ENCODE data around the gene SVBP.
"Not testable (repeated sequence)": the region's sequence is repeated elsewhere in the genome, so short reads cannot be mapped to it uniquely, and the experiment has no call there.

The SVBP gene

DNA sequence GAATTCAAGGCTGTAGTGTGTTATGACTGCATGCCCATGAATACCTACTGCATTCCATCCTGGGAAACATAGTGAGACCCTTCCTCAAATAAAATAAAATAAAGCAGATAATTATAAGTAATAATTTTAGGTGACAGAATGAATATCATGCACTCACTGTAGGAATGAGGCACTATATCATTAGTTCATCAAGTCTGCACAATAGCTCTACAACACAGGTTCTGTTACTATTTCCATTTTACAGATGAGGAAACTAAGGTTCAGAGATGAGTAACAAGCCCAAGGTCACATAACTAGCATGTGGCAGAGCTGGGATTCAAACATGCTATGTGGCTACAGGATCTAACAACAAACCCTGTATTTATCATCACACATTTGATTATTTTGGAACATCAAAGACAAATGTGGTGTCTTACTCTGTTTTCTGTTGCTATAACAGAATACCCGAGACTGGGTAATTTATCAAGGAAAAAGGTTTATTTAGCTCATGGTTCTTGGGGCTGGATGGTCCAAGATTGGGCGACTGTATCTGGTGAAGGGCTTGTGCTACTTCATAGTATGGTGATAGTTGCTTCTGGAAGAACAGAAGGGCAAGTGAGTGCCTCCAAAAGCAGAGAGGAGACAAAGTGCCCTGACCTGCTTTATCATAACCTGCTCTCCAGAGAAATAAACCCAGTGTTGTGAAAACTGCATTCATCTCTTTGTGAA, 24.4 kb upstream of the SVBP start:
- DNase-seq (ENCODE audit: low spot score), result no peak

DNA sequence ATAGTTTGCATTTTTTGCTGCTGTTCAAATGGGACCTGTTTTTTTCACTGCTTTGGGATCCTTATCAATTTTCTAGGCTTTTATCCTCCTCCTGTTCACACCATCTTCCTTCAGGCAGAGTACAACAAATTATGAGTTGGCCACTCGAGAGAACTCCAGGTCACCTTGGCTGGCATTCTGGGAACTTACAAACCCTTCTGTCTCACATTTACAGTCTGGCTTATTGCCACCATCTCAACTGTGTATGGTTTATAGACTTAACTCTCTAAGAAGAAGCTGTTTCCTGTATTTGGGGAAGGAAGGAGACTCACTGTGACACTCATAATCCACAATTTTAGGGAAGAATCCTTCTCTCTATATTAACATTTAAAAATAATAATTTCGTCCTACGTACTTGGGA, 23.8 kb upstream of the SVBP start:
- DNase-seq (ENCODE audit: low spot score), result no peak

DNA sequence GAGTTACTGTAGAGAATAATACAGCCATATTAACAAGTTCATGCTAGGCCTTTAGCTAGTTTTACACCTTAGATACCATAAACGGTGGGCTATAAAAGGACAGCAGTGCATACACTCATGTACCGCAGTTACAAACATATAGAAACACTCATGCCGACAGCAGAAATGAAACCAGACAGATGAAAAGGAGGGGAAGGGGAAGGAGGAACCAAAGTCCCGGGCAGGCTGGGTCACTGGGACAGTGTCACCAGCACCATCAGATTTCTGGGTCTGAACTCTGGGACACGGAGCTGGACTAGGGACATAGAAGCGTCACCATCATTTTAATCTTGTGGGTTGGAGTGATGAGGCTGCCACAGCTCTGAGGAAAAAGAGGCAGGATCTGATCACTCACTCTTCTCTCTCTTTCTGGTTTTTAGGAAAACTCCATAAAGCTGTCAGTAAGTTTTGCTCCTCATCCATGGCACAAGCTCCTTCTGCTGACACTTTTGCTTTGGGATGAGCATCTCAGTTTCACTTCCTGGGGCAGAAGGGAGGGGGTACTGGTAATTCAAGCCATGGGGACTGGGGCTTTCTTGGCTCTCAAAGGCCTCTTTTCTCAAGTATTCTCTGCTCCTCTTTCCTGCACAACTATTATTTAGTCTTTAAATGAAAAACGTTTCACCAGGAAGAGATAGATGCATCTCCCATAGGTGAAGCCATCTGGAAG, 21.4 kb upstream of the SVBP start:
- no peak for DNase-seq (ENCODE audit: low spot score)

DNA sequence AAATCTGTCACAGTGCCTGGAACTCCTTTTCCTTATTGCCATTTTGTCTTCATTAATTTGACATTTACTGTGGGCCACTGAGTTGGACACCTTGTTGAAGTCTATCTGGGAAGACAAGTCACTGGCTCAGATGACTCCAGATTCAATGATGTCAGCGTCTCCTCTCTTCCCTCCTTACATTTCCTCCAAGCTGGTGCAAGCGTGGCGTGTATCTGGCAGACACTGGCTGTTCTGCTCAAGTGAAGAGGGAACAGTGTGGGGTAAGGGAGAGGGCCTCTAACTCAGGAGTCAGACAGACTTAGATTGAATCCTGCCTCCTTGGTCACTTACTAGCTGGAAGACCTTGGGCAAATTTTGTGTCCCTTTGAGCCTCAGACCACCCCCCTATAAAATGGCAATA, 20.5 kb upstream of the SVBP start:
- no peak for DNase-seq (ENCODE audit: low spot score)

DNA sequence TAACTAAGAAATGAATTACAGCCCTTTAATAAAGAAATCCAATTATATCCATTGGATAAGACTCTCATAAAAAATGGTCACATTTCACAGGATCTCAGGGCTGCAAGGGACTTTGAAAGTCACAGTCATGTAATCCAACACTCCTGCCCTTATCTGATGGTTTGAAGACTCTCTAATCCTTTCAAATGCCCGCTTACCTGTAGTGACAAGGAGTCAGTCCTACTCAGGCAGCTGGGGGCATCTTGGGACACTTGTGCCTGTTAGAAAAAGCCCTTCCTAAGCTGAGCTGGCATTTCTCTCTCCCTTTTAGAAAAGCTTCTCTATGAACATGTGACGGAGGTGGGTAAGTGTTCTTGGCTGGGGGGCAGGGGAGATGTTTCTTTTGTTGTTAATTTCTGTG, 18.2 kb upstream of the SVBP start:
- DNase-seq (ENCODE audit: low spot score), result no peak

DNA sequence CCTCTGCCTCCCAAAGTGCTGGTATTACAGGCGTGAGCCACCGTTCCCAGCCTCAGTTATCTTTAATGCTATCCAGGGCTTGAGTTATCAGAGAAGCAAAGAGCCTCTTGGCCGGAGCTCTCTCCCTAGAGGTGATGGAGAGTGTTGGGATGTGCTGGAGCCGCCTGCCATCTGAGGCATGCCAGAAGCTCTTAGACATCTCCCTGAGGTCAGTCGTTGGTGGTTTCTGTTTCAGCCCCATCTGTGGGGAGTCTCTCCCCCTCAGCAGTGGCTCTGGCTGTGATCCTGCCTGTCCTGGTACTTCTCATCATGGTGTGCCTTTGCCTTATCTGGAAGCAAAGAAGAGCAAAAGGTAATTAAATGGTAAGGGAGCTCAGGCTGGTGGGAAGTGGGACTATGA, 17.6 kb upstream of the SVBP start:
- no peak for DNase-seq (ENCODE audit: low spot score)

DNA sequence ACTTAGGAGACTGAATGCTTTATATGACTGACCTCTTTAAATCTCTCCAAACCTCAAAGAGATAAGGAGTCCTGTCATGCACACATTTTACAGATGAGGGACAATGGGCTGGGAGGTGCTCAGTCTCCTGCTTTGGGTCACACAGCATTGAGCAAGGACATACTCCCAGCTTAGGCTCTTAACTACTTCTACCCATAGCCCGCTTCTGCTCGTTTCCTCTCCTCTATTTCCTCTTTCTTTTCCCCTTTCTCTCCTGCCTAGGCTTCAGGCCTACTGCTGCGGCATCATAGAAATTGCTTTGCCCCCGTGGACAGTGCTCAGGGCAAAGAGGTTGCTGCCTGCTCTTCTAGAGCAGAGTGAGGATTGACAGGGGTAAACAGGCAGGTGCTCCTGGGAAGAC, 16.8 kb upstream of the SVBP start:
- DNase-seq (ENCODE audit: low spot score), result no peak

DNA sequence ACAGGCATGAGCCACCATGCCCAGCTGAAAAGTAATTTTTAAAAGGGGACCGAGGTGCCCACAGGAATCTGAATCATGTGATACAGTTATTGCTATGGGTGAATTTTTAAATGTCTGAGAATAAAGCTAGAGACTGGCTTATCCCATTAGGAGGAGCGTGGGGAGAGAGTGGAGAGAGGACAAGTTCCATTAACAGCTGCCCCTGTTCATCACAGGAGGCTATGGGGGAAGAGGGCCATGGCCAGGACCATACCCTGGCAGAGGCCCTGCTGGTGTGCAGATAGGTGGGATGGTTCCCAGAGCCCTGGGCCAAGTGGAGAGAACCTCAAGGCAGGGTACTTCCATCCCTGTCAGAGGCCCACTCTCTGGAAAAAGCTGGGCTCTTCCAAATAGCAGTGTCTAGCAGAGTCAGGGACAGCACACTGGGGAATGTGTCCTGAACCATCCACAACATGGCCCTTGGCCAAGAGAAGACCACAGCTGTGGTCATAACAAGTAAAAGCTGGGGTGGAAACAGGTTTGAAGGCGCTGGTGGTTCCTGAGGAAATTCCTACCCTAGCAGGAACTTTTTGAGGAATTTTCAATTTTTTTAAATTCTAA, 15.5 kb upstream of the SVBP start:
- DNase-seq (ENCODE audit: low spot score), result no peak

DNA sequence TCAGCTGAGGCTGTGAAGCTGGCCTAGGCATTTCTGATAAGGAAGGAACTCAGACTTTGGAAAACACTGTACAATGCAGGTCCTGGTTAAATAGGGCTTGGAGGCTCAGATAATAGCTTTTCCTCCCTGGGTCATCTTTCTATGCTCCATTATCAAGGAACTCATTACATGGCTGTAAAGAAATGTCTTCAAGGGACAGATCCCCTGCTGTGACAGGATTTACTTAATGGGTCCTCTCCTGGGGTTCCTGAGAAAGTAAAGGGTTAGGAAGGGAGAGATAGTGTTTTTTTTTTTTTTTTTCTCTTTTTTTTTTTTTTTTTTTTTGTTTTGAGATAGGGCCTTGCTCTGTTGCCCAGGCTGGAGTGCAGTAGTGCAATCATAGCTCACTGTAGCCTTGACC, 14.1 kb upstream of the SVBP start:
- DNase-seq (ENCODE audit: low spot score), result no peak

DNA sequence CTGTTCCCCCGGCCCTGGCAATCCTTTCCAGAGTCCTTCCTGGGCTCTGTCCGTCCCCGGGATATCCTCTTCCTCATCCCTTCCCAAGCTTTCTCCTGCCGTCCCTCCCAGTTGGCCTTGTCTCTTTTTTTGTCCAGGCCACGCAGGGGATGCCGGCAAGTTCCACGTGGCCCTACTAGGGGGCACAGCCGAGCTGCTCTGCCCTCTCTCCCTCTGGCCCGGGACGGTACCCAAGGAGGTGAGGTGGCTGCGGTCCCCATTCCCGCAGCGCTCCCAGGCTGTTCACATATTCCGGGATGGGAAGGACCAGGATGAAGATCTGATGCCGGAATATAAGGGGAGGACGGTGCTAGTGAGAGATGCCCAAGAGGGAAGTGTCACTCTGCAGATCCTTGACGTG, 13.4 kb upstream of the SVBP start:
- DNase-seq (ENCODE audit: low spot score), result no peak

DNA sequence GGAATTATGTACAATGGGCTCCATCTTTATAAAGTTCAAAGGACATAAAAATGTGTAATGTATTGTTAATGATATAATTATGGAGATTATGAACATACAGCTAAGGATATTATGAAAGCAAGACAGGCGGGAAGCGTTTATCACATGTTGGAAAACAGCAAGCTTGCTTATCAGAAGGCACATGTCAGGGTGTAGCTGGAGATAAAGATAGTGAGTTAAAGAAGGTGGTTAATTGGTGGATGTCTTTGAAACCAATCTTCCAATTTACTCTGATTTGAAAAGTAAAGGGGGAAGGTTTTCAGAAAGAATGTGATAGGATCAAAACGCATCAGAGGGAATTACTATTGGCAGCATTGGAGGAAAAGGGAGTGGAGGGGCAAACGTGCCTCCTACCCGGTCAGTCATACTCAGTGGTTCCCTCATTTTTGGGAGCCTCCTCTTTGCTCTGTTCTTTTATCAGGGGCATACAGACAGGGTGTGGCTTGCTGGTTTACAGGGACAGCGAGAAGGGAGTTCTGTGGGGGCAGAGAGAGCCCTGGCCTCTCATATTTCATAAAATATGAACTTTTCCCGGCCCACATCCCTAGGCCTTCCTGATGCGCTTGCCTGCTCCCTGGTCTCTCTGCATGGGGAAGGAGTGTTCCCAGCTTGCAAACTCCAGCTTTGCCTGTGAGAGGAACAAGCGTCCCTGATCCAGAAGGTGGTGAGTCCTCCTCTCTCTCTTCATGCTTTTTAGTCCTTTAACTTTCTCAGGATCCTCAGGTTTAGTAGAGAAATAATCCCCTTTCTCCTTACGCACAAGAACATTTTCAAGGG, 8.0 kb upstream of the SVBP start:
- no peak for DNase-seq (ENCODE audit: low spot score)

DNA sequence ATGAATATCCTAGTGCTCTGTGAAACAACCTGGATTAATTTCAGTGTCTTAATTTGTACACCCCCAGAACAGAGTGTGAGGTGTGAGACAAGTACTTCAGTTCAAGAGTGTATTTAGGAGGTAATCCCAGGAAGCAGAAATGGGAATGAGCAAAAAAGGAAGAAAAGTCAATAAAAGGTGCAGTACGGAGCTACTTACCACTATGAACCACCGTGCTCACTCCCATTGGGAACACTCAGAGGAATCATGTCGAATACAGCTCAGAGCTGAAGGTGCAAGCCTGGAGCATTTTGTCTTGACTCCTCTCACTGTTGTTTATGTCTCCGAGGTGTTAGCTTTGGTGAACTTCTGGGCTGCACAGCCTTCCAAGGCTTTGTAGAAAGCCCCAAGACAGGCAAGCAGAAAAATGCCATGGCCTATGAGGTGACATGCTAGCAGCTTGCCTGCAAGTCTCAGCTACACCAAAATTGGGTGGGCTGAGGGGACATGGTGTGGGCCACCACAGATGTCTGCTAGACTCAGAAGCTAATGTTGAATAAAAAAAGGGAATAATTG, 7.4 kb upstream of the SVBP start:
- DNase-seq (ENCODE audit: low spot score), result no peak

DNA sequence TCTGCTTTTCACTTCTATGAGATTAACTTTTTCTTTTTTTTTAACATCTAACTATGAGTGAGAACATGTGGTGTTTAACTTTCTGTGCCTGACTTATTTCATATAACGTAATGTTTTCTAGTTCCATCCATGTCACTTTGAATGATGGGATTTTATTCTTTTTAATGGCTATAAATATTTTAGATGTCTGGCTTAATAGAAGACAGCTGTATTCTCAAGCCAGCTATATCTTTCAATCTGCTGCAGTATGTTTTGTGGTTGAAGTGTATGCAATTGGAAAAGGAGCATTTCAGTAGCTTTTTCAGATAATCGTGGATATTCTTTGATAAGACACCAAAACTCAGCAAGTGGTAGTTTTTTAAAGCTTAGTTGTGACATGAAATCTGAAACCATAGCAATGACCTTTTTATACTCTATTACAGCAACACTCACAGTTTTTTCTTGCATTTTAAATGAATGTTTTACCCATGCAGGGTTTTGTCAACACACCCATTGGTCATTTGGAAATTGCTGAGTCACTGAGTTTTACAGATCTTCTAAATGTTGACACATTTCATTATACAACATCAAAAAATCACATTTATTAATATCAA, 5.7 kb upstream of the SVBP start:
- DNase-seq (ENCODE audit: low spot score), result no peak

DNA sequence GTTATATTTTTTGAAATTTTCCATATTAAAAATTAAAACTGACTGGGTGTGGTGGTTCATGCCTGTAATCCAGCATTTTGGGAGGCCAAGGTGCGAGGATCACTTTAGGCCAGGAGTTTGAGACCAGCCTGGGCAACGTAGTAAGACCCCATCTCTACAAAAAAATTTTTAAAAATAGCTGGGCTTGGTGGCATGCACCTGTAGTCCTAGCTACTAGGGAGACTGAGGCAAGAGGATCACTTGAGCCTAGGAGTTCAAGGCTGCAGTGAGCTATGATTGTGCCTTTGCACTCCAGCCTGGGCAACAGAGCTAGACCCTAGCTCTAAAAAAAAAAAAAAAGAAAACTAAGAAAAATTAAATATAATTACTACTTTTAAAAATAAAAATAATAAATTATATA, 4.5 kb upstream of the SVBP start:
- DNase-seq (ENCODE audit: low spot score), result no peak

DNA sequence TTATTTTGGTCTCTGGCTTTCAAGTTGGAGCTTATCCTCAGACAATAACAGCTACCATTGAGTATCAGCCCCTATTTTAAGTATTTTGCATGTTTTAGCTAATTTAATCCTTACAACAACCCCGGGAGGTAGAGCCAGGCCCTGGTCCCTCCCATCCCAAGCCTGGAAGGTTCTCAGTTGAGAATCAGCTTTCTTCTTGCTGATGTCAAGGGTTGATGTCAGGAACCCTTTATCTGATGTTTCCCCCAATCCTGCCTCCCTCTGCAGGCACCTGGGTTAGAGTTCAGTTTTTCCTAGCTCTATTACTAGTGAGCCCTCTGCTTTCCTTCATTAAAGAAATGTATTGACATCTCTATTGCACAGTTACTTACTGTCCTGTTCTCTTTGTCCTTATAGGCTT, 3.6 kb upstream of the SVBP start:
- no peak for DNase-seq (ENCODE audit: low spot score)

DNA sequence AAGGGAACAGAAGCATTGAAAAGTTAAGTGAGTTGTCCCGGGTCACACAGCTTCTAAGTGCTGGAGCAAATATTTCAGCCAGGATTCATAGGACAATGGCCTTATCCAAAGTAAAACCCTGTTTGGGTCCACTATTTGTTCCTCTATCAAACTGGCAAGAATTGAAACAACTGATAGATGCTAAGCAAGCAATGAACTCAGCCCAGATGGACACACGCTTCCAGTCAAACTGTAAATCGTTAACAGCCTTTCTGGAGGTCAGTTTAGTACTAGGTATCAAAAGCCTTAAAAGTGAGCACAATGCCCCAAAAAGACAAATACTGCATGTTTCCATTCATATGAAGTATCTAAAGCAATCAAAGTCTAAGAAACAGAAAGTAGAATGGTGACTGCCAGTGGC, 779 bp upstream of the SVBP start:
- no peak for DNase-seq (ENCODE audit: low spot score)

DNA sequence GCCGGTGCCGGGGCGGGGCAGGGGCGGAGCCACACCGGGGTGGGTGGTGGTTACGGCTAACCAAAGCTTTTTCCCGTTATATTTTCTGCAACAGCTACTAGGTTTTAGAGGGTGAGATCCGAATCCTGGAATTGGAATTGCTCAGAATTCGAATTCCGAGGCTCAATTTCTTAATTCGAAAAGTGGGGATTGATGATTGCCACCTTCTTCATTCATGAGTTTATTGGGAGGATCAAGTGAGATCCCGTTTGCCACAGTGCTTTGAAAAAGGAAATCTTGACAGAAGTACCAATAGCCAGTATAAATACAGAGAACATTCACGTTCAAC, 207 bp upstream of the SVBP start:
- DNase-seq (ENCODE audit: low spot score), result no peak

DNA sequence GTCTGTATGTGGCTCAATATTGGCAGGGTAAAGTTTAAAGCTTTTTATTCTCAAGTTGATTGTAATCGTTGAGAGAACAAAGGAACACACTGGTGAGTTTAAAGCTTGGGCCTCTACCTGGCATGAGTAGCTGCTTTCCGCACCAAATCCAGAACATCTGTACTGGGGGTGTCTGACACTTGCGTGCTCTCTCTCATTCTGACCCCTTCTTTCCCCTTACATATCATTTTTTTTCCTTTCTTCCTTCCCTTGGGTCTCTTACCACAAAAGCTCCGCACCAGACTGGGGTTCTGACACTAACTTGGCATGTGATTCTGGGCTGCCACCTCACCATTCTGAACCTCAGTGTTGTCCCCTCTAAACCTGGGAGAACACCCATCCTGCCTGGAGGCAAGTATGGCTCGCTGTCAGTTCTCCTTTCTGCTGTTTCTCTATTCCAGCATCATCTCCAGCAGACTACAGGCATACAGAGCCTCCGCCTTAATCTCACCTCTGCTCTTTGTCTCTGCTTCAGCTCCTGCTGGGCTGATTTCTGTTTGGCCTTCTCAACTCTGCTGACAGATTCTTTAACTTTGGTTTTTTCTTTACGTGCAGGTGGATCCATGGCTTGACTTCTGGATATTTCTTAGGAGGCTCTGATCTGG, 1.1 kb downstream of the SVBP start:
- peak; percentile 13 for DNase-seq (ENCODE audit: low spot score)

DNA sequence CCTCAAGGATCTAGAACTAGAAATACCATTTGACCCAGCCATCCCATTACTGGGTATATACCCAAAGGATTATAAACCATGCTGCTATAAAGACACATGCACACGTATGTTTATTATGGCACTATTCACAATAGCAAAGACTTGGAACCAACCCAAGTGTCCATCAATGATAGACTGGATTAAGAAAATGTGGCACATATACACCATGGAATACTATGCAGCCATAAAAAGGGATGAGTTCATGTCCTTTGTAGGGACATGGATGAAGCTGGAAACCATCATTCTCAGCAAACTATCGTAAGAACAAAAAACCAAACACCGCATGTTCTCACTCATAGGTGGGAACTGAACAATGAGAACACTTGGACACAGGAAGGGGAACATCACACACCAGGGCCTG, 2.4 kb downstream of the SVBP start:
- DNase-seq (ENCODE audit: low spot score), result not testable (repeated sequence)

DNA sequence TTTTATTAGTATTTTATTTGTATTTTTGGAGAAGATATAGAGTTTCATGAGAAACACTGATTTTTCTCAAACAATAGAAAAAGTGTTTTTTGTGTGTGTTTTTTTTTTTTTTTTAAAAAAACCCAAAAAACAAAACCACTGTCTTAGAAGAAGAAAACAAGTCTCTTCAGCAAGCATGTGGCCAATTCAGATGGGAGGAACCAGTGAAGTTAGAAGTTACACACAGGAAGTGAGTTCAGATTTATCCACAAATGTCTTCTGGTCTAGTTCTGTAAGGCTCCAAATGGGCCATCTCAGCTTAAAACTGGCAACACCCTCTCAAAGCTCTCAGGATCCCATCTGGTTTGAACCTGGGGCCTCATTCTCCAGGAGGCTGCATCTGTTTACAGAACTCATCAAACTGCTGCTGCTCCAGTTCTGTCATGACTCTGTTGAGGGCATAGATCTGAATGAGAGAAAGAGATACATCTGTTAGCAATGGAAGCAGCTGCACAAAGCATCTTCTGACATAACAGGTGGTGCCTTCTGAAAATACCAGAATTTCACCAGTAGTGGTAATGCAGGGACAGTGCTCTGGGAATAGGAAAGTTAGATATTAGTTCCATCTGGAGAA, 10.0 kb downstream of the SVBP start:
- no peak for DNase-seq (ENCODE audit: low spot score)

DNA sequence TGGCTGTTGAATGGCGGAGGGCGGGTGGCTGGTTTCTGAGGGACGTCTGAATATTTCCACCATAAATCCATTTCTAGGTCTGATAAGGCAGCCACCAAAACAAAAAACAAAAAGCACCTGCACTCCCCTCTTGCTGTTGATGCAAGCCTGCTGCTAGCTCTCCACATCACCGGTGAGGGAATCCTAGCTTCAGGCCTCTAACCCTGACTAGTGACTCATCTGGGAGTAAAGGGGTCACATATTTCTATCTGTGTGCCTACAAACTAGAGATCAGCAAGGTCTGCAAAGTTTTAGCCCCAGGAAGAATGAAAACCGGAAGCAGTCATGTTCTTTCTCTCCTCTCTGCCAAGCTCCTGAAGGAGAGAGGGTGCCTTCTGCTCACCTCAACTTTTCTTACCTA, 10.6 kb downstream of the SVBP start:
- DNase-seq (ENCODE audit: low spot score), result no peak

Data from kidney tubule cell (primary cell).